Measurements from ENCODE around the gene NHS.

The NHS gene

GRCh38 chrX:17689971-17690409 lies 315.0 kb downstream of the NHS start:
- no peak for DNase-seq

GRCh38 chrX:17692709-17693346 lies 317.8 kb downstream of the NHS start:
- DNase-seq: no peak

- no peak for DNase-seq
These were observed 322.2 kb downstream of the NHS start for GRCh38 chrX:17697191-17697590.

GRCh38 chrX:17700976-17701375 lies 326.0 kb downstream of the NHS start:
- DNase-seq: no peak

GRCh38 chrX:17703201-17703600 lies 328.2 kb downstream of the NHS start:
- DNase-seq: no peak

- no peak for DNase-seq
These were observed 330.2 kb downstream of the NHS start for GRCh38 chrX:17705211-17705610.

- no peak for DNase-seq
These were observed 331.7 kb downstream of the NHS start for GRCh38 chrX:17706676-17707075.

- no peak for DNase-seq
These were observed 332.7 kb downstream of the NHS start for GRCh38 chrX:17707731-17708130.

- DNase-seq: no peak
These were observed 335.9 kb downstream of the NHS start for GRCh38 chrX:17710871-17711301.

- DNase-seq: no peak
These were observed 338.3 kb downstream of the NHS start for GRCh38 chrX:17713288-17713687.

- DNase-seq: no peak
These were observed 343.7 kb downstream of the NHS start for GRCh38 chrX:17718649-17719165.

- DNase-seq: no peak
These were observed 344.7 kb downstream of the NHS start for GRCh38 chrX:17719711-17720110.

GRCh38 chrX:17721715-17722114 lies 346.7 kb downstream of the NHS start:
- no peak for DNase-seq

- no peak for DNase-seq
These were observed 350.2 kb downstream of the NHS start for GRCh38 chrX:17725181-17725580.

GRCh38 chrX:17732138-17732783 lies 357.3 kb downstream of the NHS start:
- DNase-seq: no peak

GRCh38 chrX:17735406-17735805 lies 360.4 kb downstream of the NHS start:
- no peak for DNase-seq

GRCh38 chrX:17736478-17736855 lies 361.5 kb downstream of the NHS start:
- DNase-seq: no peak

- peak; percentile 83 for DNase-seq
These were observed 362.1 kb downstream of the NHS start, which contains the start of gene SCML1 for GRCh38 chrX:17736856-17737709. TSS of gene SCML1 (plus strand) at chrX:17737493. CDS start at chrX:17744187, 6,694 bp downstream.

- DNase-seq: peak; percentile 3
These were observed 362.6 kb downstream of the NHS start for GRCh38 chrX:17737710-17737985.

GRCh38 chrX:17737986-17738713 lies 363.1 kb downstream of the NHS start:
- peak; percentile 11 for DNase-seq

- DNase-seq: no peak
These were observed 363.9 kb downstream of the NHS start for GRCh38 chrX:17738737-17739535.
